ENCODE data around the gene CLEC18B.
"Not testable (repeated sequence)": the region's sequence is repeated elsewhere in the genome, so short reads cannot be mapped to it uniquely, and the experiment has no call there.

Gene CLEC18B

GRCh38 chr16:74443624-74444346, 22.5 kb upstream of the CLEC18B start:
- not testable (repeated sequence) for DNase-seq

GRCh38 chr16:74439685-74440084, 18.4 kb upstream of the CLEC18B start:
- no peak for DNase-seq

GRCh38 chr16:74438492-74438979, 17.3 kb upstream of the CLEC18B start:
- no peak for DNase-seq

- no peak for DNase-seq
These were observed 10.2 kb upstream of the CLEC18B start for GRCh38 chr16:74431516-74431915.

GRCh38 chr16:74430036-74430712, 8.9 kb upstream of the CLEC18B start:
- DNase-seq = not testable (repeated sequence)

- not testable (repeated sequence) for DNase-seq
These were observed 7.2 kb upstream of the CLEC18B start for GRCh38 chr16:74428493-74428892.

GRCh38 chr16:74425751-74426150, 4.5 kb upstream of the CLEC18B start:
- DNase-seq = not testable (repeated sequence)

- not testable (repeated sequence) for DNase-seq
These were observed 2.4 kb upstream of the CLEC18B start for GRCh38 chr16:74423721-74424120.

- not testable (repeated sequence) for DNase-seq
These were observed 808 bp upstream of the CLEC18B start for GRCh38 chr16:74422086-74422485.

GRCh38 chr16:74421482-74421785, 156 bp upstream of the CLEC18B start:
- DNase-seq = not testable (repeated sequence)

- not testable (repeated sequence) for DNase-seq
These were observed 1.5 kb downstream of the CLEC18B start for GRCh38 chr16:74419811-74420210.

- not testable (repeated sequence) for DNase-seq
These were observed 3.4 kb downstream of the CLEC18B start for GRCh38 chr16:74417897-74418296.

- not testable (repeated sequence) for DNase-seq
These were observed 7.4 kb downstream of the CLEC18B start for GRCh38 chr16:74413920-74414319.

- DNase-seq = not testable (repeated sequence)
These were observed 7.8 kb downstream of the CLEC18B start for GRCh38 chr16:74413485-74413884.

GRCh38 chr16:74412775-74413390, 8.4 kb downstream of the CLEC18B start:
- DNase-seq = not testable (repeated sequence)

- DNase-seq = not testable (repeated sequence)
These were observed 9.0 kb downstream of the CLEC18B start for GRCh38 chr16:74412138-74412774.

GRCh38 chr16:74410981-74411380, 10.3 kb downstream of the CLEC18B start:
- DNase-seq = not testable (repeated sequence)

GRCh38 chr16:74410057-74410957, 11.0 kb downstream of the CLEC18B start:
- not testable (repeated sequence) for DNase-seq

- not testable (repeated sequence) for DNase-seq
These were observed 11.9 kb downstream of the CLEC18B start for GRCh38 chr16:74409185-74409981.

GRCh38 chr16:74407362-74407705, 13.9 kb downstream of the CLEC18B start:
- DNase-seq = not testable (repeated sequence)

GRCh38 chr16:74406600-74407361, 14.5 kb downstream of the CLEC18B start:
- not testable (repeated sequence) for DNase-seq
